ENCODE results near the gene RCBTB1.

The RCBTB1 gene

DNA sequence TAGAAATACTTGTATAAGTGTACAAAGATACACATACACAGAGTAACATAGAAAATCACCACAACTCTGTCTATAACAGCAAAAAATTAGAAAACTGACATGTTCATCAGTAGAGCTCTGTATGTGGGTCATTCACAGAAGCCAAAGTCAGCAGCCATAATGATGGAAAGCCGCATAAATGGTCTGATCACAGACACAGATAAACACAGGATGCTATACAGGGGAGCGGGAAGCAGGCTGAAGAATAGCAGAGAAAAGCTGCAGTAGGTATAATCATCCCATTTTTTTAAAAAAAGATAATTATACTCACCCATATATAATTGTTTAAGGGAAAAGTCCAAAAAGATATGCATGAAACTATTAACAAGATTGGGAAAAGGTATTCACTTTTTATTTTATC is 31.5 kb downstream of the RCBTB1 start:
- TF ChIP-seq CTCF (IDR thresholded peaks at IDR 0.05; ENCODE audit: insufficient read depth, low read depth, low read length, missing control alignments) = no peak
- no peak overlapping the region for H3K4me3 ChIP-seq (ENCODE audit: low read length)
- DNase-seq (ENCODE audit: low read depth) = no peak

- no peak overlapping the region for H3K4me3 ChIP-seq (ENCODE audit: low read length)
- no peak for TF ChIP-seq CTCF (IDR thresholded peaks at IDR 0.05; ENCODE audit: insufficient read depth, low read depth, low read length, missing control alignments)
- no peak for DNase-seq (ENCODE audit: low read depth)
Measured at GRCh38 chr13:49550942-49551644, 34.3 kb downstream of the RCBTB1 start.

DNA sequence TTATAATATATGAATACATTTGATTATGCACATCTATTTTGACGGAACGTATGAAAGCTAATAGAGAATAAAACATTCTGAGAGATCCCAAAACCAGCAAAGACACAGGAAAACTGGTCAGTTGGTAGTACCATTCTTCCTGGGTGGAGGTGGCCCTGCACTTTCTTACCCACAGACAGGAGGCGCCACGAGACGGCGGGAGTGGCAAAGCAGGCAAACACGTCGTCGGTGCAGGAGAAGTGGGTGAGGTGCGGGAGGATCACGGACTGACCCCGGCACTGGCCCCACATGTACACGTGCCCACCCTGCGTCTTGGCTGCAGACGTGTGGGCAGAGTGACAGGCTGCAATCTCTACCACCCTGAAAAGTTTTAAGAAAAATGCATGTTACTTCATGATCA is 36.1 kb downstream of the RCBTB1 start:
- peak; percentile 21 for TF ChIP-seq CTCF (IDR thresholded peaks at IDR 0.05; ENCODE audit: insufficient read depth, low read depth, low read length, missing control alignments)
- H3K4me3 ChIP-seq (ENCODE audit: low read length) = no peak overlapping the region
- no peak for DNase-seq (ENCODE audit: low read depth)

- TF ChIP-seq CTCF (IDR thresholded peaks at IDR 0.05; ENCODE audit: insufficient read depth, low read depth, low read length, missing control alignments) = no peak
- no peak for DNase-seq (ENCODE audit: low read depth)
- H3K4me3 ChIP-seq (ENCODE audit: low read length) = no peak overlapping the region
Measured at GRCh38 chr13:49546561-49546960, 38.8 kb downstream of the RCBTB1 start.

DNA sequence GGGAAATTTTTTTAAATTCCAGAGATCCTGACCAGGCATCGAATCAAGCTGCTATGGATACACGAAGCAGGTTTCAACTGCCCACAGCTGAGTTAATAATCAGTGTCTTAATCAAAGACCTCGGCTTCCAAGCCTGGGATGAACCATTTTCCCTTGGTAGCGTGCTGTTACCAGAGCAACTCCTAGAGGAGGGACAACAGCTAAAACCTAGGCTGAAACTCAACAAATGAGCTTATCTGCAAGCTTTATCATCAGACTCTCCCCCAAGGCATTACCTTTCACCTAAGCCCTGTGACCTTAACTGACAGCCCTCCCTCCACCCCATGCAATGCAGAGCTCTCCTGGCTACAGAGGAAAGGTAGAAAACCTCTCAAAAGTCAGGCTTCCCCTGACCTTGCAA is 39.7 kb downstream of the RCBTB1 start:
- H3K4me3 ChIP-seq (ENCODE audit: low read length) = no peak overlapping the region
- no peak for DNase-seq (ENCODE audit: low read depth)
- TF ChIP-seq CTCF (IDR thresholded peaks at IDR 0.05; ENCODE audit: insufficient read depth, low read depth, low read length, missing control alignments) = no peak

GRCh38 chr13:49543656-49544055 is 41.7 kb downstream of the RCBTB1 start:
- no peak for TF ChIP-seq CTCF (IDR thresholded peaks at IDR 0.05; ENCODE audit: insufficient read depth, low read depth, low read length, missing control alignments)
- DNase-seq (ENCODE audit: low read depth) = no peak
- H3K4me3 ChIP-seq (ENCODE audit: low read length) = no peak overlapping the region

DNA sequence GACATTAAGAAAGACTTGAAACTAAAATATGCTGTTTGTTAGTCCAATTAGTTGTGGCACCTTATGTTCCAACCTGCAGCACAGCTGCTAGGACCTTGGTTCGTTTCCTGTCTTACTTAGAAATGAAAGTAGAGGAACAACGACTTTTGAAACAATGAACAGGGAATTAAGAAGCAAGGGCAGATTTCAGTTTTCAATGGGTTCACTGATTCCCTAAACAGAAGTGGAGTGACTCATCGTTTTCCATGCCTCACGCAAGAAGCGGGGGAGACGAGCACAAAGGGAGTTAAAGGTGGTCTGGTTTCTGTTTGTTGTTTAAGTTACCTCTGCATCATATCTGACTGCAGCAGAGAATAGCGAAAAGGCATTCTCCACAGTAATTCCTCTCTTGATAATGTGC is 44.8 kb downstream of the RCBTB1 start:
- TF ChIP-seq CTCF (IDR thresholded peaks at IDR 0.05; ENCODE audit: insufficient read depth, low read depth, low read length, missing control alignments) = no peak
- H3K4me3 ChIP-seq (ENCODE audit: low read length) = no peak overlapping the region
- peak; percentile 15 for DNase-seq (ENCODE audit: low read depth)
